HG02678 (cell line): ENCODE results near the gene PACRG.
A peak's percentile ranks its signal among the peaks of the same experiment; 100 is the strongest.

Experiments
- ATAC-seq: cut with Tn5 transposase; IDR thresholded peaks from one replicate; pipeline ENCODE4 v1.9.1; 2021; ENCODE audit warnings: mild to moderate bottlenecking, moderate library complexity; ENCODE audit not compliant: unreplicated experiment

PACRG gene

DNA sequence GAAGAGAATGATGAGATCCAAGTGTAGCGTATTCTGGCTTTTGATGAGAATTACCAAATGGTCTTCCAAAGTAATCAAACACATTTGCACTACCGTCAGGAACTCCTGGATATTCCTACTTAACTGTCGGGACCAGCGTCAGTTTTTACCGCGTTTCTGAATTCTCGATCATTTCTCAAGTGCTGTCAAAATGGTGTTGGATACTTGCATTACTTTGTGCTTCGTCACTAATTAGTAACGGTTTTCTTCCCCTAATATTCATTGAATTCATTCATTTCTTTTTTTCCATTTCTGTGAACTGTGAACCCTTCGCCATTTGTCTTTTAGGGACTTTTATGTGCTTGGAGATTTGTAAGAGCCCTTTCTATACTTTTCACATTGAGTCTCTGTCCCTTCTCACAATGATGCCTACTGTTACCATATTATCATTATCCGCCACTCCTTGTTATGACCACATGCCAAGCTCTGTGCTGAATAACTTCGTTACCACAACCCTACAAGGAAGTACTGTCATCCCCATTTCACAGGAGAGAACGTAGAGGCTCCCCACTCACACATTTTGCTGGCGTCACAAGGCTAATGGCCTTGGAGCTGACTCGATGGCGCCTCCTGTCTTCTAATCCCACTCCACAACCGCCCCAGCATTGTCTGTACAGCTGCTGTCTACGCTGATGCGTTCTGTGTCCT, 612.6 kb downstream of the PACRG start:
- ATAC-seq = no peak

DNA sequence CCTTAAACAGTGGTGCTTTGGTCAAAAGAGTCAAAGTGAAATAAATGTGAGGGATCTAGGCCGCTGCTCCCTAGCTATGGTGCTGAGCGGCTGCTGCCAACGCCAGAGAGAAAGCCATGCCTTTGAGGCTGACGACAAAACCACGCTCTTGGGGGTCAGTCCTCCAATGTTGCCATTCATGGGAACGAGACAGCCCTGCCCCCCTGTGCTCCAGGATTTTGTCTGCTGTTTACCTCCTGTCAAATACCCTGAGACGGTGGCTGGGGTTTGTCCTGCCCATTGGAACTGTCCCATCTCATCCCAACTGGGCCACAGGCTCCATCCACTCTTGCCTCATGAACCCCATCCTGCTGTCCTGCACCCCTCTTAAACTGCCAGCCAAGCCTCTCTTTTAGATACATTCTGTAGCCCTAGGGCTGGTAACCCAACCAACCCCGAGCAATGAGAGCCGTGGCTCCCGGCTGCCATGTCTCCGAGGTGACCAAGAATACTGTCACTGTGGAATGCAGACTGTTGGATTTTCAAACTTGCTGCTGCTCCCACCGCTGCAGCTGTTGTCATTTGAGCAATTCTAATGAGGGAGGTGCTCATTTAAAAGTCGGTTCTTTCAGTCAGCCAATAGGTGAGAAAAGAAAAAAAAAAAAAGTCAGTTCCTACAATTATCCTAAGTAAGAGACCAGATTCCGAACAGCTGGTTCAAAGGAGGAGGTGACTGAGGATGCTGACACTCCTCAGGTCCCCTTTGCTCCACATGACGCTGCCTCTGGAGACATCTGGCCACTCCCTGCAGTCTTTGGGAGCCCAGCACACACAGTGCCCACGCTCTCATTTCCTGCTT, 613.7 kb downstream of the PACRG start:
- ATAC-seq = no peak

DNA sequence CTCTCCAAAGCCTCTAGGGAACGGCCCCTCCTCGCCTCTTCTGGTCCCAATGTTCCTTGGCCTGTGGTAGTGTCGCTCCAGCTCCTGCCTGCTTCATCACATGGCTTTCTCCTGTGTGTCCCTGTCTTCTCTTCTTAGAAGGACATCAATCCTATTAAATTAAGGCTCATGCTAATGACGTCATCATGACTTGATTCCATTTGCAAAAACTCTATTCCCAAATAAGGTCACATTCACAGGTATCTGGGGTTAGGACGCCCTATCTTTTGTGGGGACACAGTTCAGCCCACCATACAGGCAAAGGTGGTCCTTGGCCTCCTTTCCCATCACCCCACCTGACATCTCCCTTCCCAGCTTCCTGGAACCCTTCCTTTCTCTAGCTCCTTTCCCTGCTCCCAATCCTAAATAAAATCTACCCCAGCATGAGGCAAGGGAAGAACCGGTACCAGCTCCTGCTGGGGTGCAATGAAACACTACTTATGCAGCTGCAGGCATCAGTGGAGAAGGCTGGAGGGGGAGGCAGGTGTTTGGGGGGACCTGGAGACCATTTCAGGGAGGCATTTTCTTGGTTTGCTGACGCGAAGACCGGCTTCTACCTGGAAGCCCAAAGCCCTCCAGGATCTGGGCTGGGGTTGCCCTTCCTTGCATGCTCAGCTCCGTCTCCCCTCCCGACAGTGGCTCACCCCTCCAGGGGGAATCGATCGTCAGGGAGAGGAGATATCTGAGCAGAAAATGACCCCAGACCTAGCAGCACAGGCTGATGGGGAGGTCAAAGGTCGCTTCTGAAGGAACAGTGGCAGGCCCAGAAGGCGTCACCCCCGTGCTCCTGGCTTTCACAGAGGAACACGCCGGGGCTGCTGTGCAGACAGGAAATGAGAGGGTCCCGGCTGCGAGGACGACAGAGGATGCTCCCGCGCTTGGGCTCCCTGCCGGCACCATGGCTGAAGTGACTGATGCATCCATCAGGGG, 615.1 kb downstream of the PACRG start:
- no peak for ATAC-seq

DNA sequence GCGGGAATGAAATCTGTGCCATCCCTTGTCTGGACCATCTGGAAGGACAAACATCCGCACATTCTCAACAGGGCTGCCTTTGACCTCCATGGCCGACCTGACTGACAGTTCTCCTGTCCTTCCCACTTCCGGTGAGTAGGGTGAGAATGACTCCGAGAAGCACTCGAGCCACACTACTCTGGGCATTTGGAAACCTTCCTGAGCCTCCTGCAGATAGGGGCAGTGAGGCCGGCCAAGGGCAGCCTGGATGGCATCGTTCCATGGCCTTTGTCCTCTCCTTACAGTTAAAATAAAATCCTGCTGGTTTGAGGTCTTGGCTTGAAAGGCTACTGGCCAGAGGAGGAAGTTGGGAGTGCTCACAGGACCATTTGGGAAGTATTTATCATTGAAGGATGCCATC, 615.8 kb downstream of the PACRG start:
- ATAC-seq = no peak

DNA sequence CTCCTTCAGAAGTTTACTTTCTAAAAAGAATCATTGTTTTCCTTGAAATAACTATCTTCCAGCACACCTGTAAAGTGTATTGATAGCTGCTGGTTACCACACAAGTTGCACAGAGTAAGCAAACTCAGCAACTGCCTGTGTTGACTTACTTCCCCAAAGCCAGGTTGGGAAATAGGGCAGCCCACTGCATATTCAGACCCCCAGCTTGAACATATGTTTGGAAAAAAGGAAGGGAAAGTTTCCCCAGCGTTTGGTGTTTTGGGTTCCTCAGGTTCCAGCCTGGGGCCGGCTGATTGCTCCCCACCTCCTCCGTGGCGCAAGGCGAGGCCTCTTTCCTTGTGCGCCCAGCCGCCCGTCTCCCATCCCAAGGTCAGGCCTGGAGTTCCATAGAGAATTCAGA, 616.6 kb downstream of the PACRG start:
- no peak for ATAC-seq

DNA sequence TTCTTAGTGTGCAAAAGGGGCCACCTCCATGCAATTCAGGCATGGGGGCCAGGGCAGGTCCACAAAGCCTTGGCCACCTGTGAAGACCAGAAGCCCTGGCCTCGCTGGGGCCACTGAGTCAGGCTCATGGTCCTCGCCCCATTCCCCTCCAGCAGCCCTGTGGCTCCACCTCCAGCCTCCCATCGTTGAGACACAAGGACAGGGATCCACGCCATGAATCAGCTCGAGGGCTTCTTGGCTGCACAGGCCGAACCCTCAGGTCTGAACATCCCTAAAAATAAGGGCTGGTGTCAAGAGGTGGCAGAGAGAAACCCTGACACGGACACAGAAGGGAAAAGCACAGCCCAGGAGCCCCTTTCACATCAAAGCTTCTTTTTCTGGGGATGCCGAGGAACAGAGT, 618.2 kb downstream of the PACRG start:
- no peak for ATAC-seq

DNA sequence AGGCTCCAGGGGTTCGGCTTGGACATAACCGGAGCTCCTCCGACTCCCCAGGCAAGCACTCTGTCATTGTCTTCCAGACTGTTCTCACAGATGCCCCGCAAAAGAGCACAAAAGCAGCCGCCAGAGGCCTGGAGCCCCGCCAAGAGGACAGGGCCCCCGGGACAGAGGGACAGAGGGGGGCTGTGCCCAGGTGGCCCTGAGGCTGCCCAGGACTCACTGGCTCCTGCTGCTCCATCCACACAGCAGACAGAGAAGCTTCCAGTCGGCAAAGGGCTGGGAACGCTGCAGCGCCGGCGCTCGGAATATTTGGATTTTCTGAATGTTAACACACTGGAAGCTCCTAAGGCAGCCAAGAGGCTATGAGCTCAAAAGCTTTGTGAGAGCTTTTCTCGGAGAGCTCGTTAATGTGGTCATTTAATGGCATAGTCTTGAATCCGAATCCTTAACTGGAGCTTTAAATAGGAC, 618.8 kb downstream of the PACRG start:
- ATAC-seq = no peak

DNA sequence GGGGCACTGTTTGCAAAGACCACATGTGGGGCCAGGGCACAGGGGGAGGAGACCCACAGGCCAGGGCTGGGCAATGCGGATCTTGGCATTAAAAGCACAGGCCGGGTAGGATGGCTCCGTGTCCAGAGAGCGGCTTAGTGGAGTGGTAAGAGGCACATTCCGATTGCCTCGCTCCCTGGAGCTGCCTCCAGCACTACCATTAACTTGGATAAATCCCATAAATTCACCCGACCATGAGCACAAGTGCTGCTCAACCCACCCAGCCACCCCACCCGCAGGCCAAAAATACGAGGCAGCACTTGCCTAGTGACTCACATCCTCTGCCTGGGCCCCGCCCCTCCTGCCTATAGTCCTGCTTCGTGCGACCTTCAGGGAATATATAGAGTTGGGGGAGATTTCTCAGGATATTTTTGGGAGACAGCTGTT, 619.3 kb downstream of the PACRG start:
- no peak for ATAC-seq

DNA sequence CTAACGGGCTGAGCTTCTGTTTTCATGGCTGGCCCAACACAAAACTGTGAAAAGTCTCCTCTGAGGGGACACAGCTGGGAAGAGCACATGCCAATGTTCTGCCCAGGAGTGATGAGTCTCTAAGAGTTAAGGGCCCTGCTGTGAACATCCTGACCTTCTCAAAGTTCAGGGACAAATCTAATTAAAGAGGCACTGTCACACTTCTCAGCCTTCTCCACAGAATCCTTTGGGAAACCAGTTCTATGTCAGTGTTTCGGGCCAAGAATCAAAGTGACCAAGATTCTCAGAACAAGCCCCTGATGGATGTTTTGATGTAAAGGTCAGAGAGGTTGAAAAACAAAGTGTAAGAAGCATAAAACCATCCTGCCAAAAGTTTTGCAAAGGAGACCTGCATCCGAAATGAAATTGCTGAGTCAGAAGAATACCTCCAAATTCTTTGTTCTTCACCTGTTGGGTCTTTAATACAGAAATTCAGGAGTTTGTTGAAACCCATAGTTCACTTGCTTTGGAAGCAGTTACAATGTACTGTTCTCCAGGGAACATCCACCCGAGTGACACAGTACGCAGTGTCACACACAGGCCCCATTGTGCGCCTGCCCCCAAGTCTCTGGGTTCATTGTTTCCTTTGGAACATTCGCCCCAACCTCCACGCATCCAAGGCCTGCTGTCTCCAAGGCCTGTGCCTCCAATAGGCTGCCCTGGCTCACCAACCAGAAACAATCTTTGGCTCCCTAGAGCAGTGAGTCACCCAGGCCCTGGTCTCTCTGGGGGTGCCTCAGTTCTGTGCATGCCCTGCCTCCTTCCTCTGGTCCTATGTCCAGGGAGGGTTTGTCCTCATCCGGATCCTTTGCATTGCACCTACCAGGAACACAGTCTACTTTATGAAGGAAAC, 621.3 kb downstream of the PACRG start:
- ATAC-seq = no peak

DNA sequence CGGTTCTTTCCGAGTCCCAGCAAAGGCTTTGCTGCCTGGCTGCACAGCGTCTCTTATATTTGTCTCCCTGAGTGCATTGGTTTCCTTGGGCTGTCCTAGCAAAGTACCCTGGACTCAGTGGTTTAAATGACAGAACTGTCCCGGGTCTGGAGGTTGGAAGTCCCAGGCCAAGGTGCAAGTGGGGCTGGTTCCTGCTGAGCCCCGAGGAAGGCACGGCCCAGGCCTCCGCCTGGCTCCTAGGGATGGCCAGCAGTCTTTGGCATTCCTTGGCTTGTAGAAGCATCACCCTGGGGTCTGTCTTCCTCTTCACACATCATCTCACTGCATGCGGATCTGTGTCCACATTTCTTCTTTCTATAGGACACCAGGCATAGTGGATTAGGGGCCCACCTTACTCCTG, 621.9 kb downstream of the PACRG start:
- no peak for ATAC-seq

DNA sequence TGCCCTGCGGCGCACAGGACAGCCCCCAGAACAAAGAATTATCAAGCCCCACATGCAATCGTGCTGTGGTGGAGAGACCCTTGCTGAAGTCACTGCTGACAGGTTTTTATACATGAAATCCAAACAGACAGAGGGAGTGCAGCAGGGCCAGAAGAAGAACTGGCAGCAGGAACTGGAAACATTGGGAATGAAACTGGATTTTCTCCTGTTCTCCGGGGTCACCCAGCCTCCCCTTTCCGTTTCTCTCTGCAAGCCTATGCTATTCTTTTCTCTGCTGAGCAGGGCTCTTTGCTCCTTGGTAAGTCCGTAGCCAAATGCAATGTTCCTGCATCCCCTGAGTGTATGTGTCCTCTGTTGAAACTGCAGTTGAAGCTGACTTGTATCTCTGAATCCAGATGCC, 623.2 kb downstream of the PACRG start:
- no peak for ATAC-seq

DNA sequence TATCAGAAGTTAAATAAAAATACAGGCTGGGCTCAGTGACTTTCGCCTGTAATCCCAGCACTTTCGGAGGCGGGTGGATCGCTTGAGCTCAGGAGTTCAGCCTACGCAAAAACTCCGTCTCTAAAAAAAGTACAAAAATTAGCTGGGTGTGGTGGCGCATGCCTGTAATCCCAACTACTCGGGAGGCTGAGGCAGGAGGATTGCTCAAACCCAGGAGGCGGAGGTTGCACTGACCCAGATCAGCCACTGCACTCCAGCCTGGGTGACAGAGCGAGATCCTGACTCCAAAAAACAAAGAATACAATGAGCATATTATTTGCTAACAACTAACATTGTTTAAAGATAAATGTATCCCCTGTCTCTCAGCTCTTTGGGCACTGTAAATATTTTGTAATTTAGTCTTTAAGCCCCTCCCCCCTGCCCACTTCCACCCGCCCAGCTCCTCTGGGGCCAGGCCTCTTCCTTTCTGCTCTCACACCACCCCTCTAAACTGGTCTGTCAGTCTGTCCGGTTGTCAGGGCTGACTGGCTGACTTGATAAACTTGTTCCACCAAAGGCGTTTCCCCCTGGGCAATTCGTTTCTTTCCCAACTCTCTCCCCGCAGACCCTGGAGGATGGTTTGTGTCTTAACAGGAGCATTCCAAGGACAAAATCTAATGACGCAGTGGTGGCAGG, 624.4 kb downstream of the PACRG start:
- no peak for ATAC-seq

DNA sequence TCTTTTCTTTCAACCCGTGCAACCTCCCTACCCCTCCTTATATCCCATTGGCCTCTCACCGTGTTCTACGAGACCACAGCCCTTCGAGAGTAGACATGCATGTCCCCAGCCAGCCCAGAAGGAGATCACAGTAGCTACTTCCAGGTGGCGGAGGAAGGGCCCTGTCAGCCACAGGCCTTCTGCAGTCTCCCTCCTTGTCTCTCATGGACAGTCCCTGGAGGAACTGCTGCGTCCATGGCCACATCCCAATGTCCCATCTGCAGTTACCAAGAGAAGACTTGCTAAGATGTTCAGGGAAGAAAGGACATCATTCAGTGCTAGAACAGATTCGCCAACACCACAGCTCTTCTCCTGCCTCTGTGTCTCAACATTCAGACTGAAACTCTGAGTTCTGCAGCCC, 625.2 kb downstream of the PACRG start:
- no peak for ATAC-seq

DNA sequence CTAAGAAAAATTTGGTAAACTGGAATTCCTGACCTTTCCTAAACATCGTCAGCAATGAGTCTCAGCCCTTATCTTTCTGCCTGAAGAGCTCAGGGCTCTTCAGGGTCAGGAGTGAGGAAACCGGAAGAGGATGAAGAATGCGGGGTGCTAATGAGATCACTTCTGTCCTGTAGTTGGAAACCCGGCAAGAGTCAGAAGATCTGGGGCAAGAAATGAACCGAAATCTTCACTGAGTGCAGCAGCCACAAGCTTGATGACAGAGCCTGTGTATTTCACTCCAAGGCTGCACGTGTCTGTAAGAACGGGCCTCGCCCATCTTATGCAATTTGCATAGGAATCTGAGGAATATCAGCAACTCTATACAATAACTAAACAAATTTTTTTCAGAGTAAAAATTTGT, 626.3 kb downstream of the PACRG start:
- ATAC-seq = no peak

DNA sequence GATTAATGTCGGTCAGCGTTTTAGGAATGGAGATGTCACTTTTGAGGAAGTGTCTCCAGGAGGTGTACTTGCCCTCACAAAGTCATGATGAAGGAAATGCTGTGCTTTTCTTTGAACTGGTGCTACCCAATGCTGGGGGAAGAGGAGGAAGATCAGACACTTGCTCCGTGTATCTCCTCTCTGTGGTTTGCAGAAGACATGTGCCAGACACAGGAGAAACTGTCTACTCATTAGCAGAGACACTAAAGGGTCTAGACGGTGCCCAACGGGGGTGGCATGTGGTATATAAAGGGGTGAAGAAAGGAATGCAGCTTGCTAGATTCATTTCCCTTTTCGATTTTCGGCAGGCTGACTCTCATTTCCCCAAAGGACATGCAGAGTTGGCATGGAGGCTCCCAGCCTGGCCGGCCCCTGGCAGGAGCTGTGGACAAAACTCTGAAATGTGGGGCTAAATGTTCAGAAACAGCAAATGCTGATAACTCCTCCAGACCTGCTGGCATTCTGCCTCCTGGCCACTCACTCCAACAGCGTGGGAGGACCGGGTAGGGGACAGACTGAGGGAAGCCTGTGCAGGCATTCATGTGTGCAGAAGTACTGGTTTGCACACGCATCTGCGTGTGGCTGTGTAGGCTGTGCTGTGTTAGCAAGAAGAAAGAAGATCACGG, 627.1 kb downstream of the PACRG start:
- ATAC-seq = peak; percentile 70

DNA sequence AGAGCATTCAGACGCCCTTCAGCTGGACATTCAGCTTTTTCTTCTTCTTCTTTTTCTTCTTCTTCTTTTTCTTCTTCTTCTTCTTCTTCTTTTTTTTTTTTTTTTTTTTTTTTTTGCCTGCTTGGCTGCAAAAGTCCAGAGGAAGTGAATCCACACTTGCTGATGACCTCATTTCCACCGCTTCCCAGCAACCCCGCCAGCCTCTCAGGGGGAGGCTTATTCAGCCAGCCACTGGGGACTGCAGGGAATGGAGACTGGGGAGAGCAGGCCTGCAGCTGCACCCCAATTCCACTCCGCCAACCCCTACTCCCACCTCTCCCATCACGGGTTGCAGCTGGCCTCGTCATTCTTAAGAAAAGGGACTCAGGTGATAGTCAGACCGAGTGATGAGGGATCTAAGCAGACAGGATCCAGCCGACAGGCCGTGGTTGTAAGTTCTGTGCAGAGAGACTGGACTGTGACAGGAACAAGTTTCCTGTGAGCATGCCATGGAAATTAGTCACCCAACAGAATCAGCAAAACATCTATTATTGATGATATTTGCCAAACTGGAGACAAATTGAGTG, 627.7 kb downstream of the PACRG start:
- ATAC-seq = peak; percentile 31

DNA sequence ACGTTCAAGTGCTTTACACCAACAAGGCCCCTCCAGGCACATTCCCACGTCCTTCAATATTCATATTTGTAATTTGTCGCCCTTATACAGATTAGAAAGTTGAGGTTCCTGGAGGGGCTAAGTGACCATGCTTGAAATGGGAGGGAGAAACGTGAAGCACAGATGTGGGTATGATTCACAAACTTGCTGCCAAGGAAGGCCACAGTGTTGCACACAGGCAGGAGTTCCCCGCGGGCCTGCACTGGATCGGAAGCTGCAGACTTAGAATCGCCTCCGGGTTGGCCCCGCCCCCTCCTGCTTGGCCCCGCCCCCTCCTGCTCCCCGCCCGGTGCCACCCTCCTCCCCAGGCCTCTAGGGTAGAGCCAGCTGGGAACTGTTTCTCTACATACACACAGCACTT, 628.5 kb downstream of the PACRG start:
- no peak for ATAC-seq

DNA sequence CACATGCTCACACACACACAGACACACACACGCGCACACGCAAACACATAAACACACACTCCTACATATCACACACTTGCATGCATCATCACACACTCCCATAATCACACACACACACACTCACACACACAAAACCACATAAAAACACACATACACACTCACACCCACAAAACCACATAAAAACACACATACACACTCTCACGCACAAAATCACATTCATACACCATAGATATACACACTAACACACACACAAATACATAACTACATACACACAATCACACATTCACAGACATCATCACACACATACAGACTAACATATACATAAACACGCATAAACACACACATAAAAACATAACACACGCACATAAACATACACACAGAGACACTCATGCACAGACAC, 629.0 kb downstream of the PACRG start:
- no peak for ATAC-seq

DNA sequence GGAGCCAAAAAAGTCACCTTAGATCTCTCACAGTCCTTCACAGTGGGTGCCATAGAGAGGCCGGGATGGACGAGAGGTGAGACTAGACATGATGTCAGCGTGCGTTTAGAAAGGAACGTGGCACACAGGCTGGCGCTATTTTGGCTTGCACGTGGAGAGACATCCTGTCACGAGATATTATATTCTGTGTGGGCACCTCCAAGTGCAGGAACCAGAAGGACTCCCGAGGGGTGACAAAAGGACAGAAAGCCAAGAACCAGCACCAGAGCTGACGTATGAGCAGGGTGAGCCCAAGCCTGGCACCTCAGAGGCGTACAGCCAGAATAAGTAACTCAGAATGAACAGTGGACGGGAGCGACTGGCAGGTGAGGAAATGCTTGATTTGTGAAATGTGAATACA, 636.9 kb downstream of the PACRG start:
- no peak for ATAC-seq
